GM12878 (cell line): ENCODE results near the gene ANKRD65.
"Not testable (repeated sequence)": the region's sequence is repeated elsewhere in the genome, so short reads cannot be mapped to it uniquely, and the experiment has no call there.

Source experiments
- BMI1 ChIP-seq: fragments of 450-650 bp; IDR thresholded peaks from 2 replicates; pipeline ENCODE4 v1.6.1; 2016; ENCODE audit warnings: mild to moderate bottlenecking, moderate library complexity, borderline replicate concordance
- CTCF ChIP-seq, 3 experiments: IDR thresholded peaks in 2 of 3; conservative IDR thresholded peaks in 1 of 3; 2 replicates each; pipeline ENCODE4 v1.5.1; 2011; ENCODE audit warnings: low read depth in 3 of 3, low read length in 3 of 3, mild to moderate bottlenecking in 3 of 3, control low read depth in 2 of 3, moderate library complexity in 2 of 3, inconsistent platforms in 1 of 3, mixed read lengths in 1 of 3; ENCODE audit not compliant: control insufficient read depth in 2 of 3, insufficient read depth in 1 of 3; ENCODE audit errors: extremely low read depth in 1 of 3
- EGR1 ChIP-seq, 2 experiments: IDR thresholded peaks; 1 replicate in 1 of 2; 2 replicates in 1 of 2; pipeline ENCODE4 v1.6.1; 2011 to 2012; ENCODE audit warnings: low read depth in 2 of 2, low read length in 2 of 2, borderline replicate concordance in 1 of 2, mild to moderate bottlenecking in 1 of 2, moderate library complexity in 1 of 2
- EZH2 ChIP-seq: IDR thresholded peaks from 2 replicates; pipeline ENCODE4 v1.6.1; 2012; ENCODE audit warnings: low read depth, mild to moderate bottlenecking, control low read depth, inconsistent platforms, low read length, borderline replicate concordance; ENCODE audit not compliant: control insufficient read depth
- FOS ChIP-seq: IDR thresholded peaks from 3 replicates; pipeline ENCODE4 v1.6.1; 2011; ENCODE audit warnings: borderline replicate concordance; ENCODE audit not compliant: insufficient read length; ENCODE audit errors: extremely low read depth
- FOXK2 ChIP-seq: fragments of 450-650 bp; IDR thresholded peaks from 2 replicates; pipeline ENCODE4 v1.6.1; 2017; ENCODE audit warnings: mild to moderate bottlenecking, moderate library complexity
- MAX ChIP-seq: IDR thresholded peaks from 2 replicates; pipeline ENCODE4 v1.6.1; 2012; ENCODE audit warnings: low read depth, low read length, improper control_type of control experiment
- MYC ChIP-seq: IDR thresholded peaks from 2 replicates; pipeline ENCODE4 v1.6.1; 2011; ENCODE audit warnings: mild to moderate bottlenecking, low read length, moderate library complexity, inconsistent platforms; ENCODE audit not compliant: insufficient read depth, insufficient replicate concordance, insufficient read length, severe bottlenecking
- NFIC ChIP-seq: IDR thresholded peaks from 2 replicates; pipeline ENCODE4 v1.6.1; 2012; ENCODE audit warnings: low read depth, mild to moderate bottlenecking, inconsistent platforms, low read length, moderate library complexity
- TARDBP ChIP-seq: IDR thresholded peaks from 2 replicates; pipeline ENCODE4 v1.6.1; 2016; ENCODE audit warnings: borderline replicate concordance
- USF2 ChIP-seq: IDR thresholded peaks from 2 replicates; pipeline ENCODE4 v1.6.1; 2011; ENCODE audit warnings: low read depth, low read length, improper control_type of control experiment, borderline replicate concordance
- ZBTB11 ChIP-seq: fragments of 450-650 bp; formaldehyde crosslinking; IDR thresholded peaks from 2 replicates; pipeline ENCODE4 v1.5.0; 2022; ENCODE audit warnings: mild to moderate bottlenecking, missing genetic modification characterization
- ZNF274 ChIP-seq: IDR thresholded peaks from one replicate; pipeline ENCODE4 v1.8.0; 2011; ENCODE audit not compliant: insufficient read length, insufficient read depth

- not testable (repeated sequence) for TF ChIP-seq CTCF (IDR thresholded peaks at IDR 0.05 in 2 of 3, conservative IDR thresholded peaks at IDR 0.05 in 1 of 3; ENCODE audit: control insufficient read depth in 2 of 3, extremely low read depth in 1 of 3, insufficient read depth in 1 of 3, low read depth in 3 of 3, low read length in 3 of 3); TARDBP; ZBTB11 (CRISPR knock-in tag); NFIC; ZNF274; MAX; EGR1 (IDR thresholded peaks at IDR 0.05; ENCODE audit: borderline replicate concordance in 1 of 2, low read depth in 2 of 2, low read length in 2 of 2); FOXK2; MYC; USF2; BMI1; FOS; EZH2
Measured at GRCh38 chr1:1452365-1452739, 31.3 kb upstream of the ANKRD65 start.
